GM12878 (cell line): ENCODE results near the gene TPSB2. TPM values are rescaled to one million over a fixed set of nuclear protein-coding genes. Genes with fewer than 3 reads are reported as not detected.

Experiments used
- ATAC-seq: fragments of 200-7000 bp; cut with Tn5 transposase; 3 replicates; pipeline ENCODE4 v1.9.1; 2020; ENCODE audit warnings: mild to moderate bottlenecking, moderate library complexity
- BruUV-seq: library from RNA; stranded (reverse); fragments of 400-500 nt; replicated peaks from 2 replicates; lab custom pipeline; 2021; lab: Mats Ljungman, UMichigan
- CTCF ChIA-PET: fragments of 300-600 bp; sonication (Branson Sonifier 250); formaldehyde crosslinking; extraction: SDS; loops from one replicate; lab custom pipeline; 2021; ENCODE audit warnings: inconsistent platforms; lab: Yijun Ruan, JAX
- POLR2A ChIA-PET: fragments of 350-600 bp; formaldehyde crosslinking; extraction: SDS; loops from one replicate; lab custom pipeline; 2021; ENCODE audit warnings: inconsistent platforms; lab: Charles Lee
- RAD21 ChIA-PET: fragments of 300-600 bp; sonication (Branson Sonifier 250); formaldehyde crosslinking; loops from one replicate; lab custom pipeline; 2023; ENCODE audit warnings: antibody characterized with exemption; ENCODE audit not compliant: unreplicated experiment; lab: Charles Lee
- SMC1A ChIA-PET: fragments of 300-600 bp; sonication (Branson Sonifier 250); formaldehyde crosslinking; loops from one replicate; lab custom pipeline; 2023; ENCODE audit not compliant: unreplicated experiment, uncharacterized antibody; lab: Charles Lee
- DNase-seq: peaks from one replicate; pipeline ENCODE4 v3.0.0-alpha.2; 2011; ENCODE audit warnings: low read depth, low spot score
- FAIRE-seq: peaks from 3 replicates; lab custom pipeline; 2011; peaks lifted over from hg19 to GRCh38; lab: Jason Lieb, UNC
- H2AFZ ChIP-seq: 2 replicates; pipeline ENCODE4 v1.6.0; 2011; ENCODE audit warnings: low read depth, low read length, control low read depth; ENCODE audit not compliant: control insufficient read depth
- H3K27ac ChIP-seq: 2 replicates; pipeline ENCODE4 v1.5.1; 2011; ENCODE audit warnings: control low read depth; ENCODE audit not compliant: control insufficient read depth, insufficient read depth
- H3K27me3 ChIP-seq, 2 experiments: replicated peaks in 1 of 2; 2 replicates each; pipeline versions ENCODE4 v1.6.0 to v1.6.1; 2011; ENCODE audit warnings: low read length in 1 of 2; ENCODE audit not compliant: control insufficient read depth in 2 of 2, insufficient read depth in 2 of 2
- H3K36me3 ChIP-seq, 2 experiments: 2 replicates each; pipeline ENCODE4 v1.5.1; 2011; ENCODE audit warnings: low read length in 1 of 2; ENCODE audit not compliant: control insufficient read depth in 2 of 2, insufficient read depth in 2 of 2
- H3K4me1 ChIP-seq: 2 replicates; pipeline ENCODE4 v1.6.1; 2011; ENCODE audit warnings: mild to moderate bottlenecking, low read length, moderate library complexity, mixed read lengths; ENCODE audit not compliant: control insufficient read depth, insufficient read depth
- H3K4me2 ChIP-seq: 2 replicates; pipeline ENCODE4 v1.6.0; 2011; ENCODE audit warnings: control low read depth; ENCODE audit not compliant: control insufficient read depth, insufficient read depth
- H3K4me3 ChIP-seq: fragments of 200-600 bp; sonication (generic); 2 replicates; pipeline ENCODE4 v1.5.1; 2016
- H3K79me2 ChIP-seq: 2 replicates; pipeline ENCODE4 v1.6.0; 2011; ENCODE audit warnings: low read length; ENCODE audit not compliant: control insufficient read depth, insufficient read depth
- H3K9ac ChIP-seq: 2 replicates; pipeline ENCODE4 v1.8.0; 2011; ENCODE audit warnings: low read length, control low read depth, mixed read lengths; ENCODE audit not compliant: control insufficient read depth, insufficient read depth
- H3K9me3 ChIP-seq: replicated peaks from 3 replicates; pipeline ENCODE4 v1.5.1; 2011; ENCODE audit warnings: mild to moderate bottlenecking, low read length; ENCODE audit not compliant: control insufficient read depth, insufficient read depth
- H4K20me1 ChIP-seq: 2 replicates; pipeline ENCODE4 v1.6.0; 2011; ENCODE audit not compliant: control insufficient read depth, insufficient read depth
- BMI1 ChIP-seq: fragments of 450-650 bp; IDR thresholded peaks from 2 replicates; pipeline ENCODE4 v1.6.1; 2016; ENCODE audit warnings: mild to moderate bottlenecking, moderate library complexity, borderline replicate concordance
- CHD1 ChIP-seq: IDR thresholded peaks from 2 replicates; pipeline ENCODE4 v1.6.1; 2012; ENCODE audit warnings: low read depth, low read length, improper control_type of control experiment
- EGR1 ChIP-seq, 2 experiments: IDR thresholded peaks; 1 replicate in 1 of 2; 2 replicates in 1 of 2; pipeline ENCODE4 v1.6.1; 2011 to 2012; ENCODE audit warnings: low read depth in 2 of 2, low read length in 2 of 2, borderline replicate concordance in 1 of 2, mild to moderate bottlenecking in 1 of 2, moderate library complexity in 1 of 2
- HDAC6 ChIP-seq: fragments of 200-600 bp; sonication (generic); IDR thresholded peaks from one replicate; pipeline ENCODE4 v1.8.0; 2017; ENCODE audit warnings: antibody characterized with exemption; ENCODE audit not compliant: unreplicated experiment
- MXI1 ChIP-seq: fragments of 150-350 bp; IDR thresholded peaks from 2 replicates; pipeline ENCODE4 v1.6.1; 2011; ENCODE audit warnings: low read depth, mild to moderate bottlenecking, inconsistent platforms, low read length, improper control_type of control experiment
- MYC ChIP-seq: IDR thresholded peaks from 2 replicates; pipeline ENCODE4 v1.6.1; 2011; ENCODE audit warnings: mild to moderate bottlenecking, low read length, moderate library complexity, inconsistent platforms; ENCODE audit not compliant: insufficient read depth, insufficient replicate concordance, insufficient read length, severe bottlenecking
- NFYA ChIP-seq: IDR thresholded peaks from 2 replicates; pipeline ENCODE4 v1.6.1; 2011; ENCODE audit warnings: low read depth, mild to moderate bottlenecking, low read length, improper control_type of control experiment, borderline replicate concordance
- PML ChIP-seq: IDR thresholded peaks from 2 replicates; pipeline ENCODE4 v1.6.1; 2012; ENCODE audit warnings: low read length, inconsistent platforms
- RUNX3 ChIP-seq: IDR thresholded peaks from 2 replicates; pipeline ENCODE4 v1.6.1; 2012; ENCODE audit warnings: low read length, inconsistent platforms
- SMC3 ChIP-seq: IDR thresholded peaks from 2 replicates; pipeline ENCODE4 v1.6.1; 2011; ENCODE audit warnings: low read length, improper control_type of control experiment, borderline replicate concordance
- TCF12 ChIP-seq: IDR thresholded peaks from 2 replicates; pipeline ENCODE4 v1.6.1; 2011; ENCODE audit warnings: low read depth, mild to moderate bottlenecking, low read length
- YBX1 ChIP-seq: fragments of 450-650 bp; IDR thresholded peaks from 2 replicates; pipeline ENCODE4 v1.6.1; 2016; ENCODE audit warnings: antibody characterized with exemption
- ZZZ3 ChIP-seq: IDR thresholded peaks from 2 replicates; pipeline ENCODE4 v1.6.1; 2011; ENCODE audit warnings: low read depth; ENCODE audit not compliant: control insufficient read depth, insufficient read length
- WGBS: methylation state at CpG from one replicate; pipeline ENCODE4 v1.1.6; 2016; ENCODE audit warnings: low lambda C conversion rate; ENCODE audit not compliant: insufficient replicate concordance, insufficient coverage; ENCODE audit errors: missing lambda C conversion rate; 5-methylcytosine and 5-hydroxymethylcytosine counted together
- in situ Hi-C: fragments of 300-500 bp; cut with MboI; formaldehyde crosslinking; loops from 9 replicates; pipeline ENCODE4 v1.14.3; 2018; ENCODE audit warnings: mixed read lengths
- intact Hi-C: fragments of 100-400 bp; cut with micrococcal nuclease; formaldehyde crosslinking; loops from one replicate; pipeline ENCODE4 v1.14.2; 2022; ENCODE audit not compliant: unreplicated experiment
- polyA plus RNA-seq, 11 experiments: library from polyadenylated mRNA; depleted of rRNA in 4 of 11; unstranded in 6 of 11; stranded (reverse) in 5 of 11; fragments of >200 nt; fragmentation: Nextera tagmentation in 4 of 11; fragmentation: Illumina TruSeq in 1 of 11; extraction: Ambion mirVana in 4 of 11; extraction: Trizol in 1 of 11; gene quantifications; 1 replicate in 1 of 11; 2 replicates in 10 of 11; pipeline versions ENCODE4 v1.2.1 to v1.2.3, GENCODE V29; 2011 to 2016; ENCODE audit warnings: inconsistent platforms in 2 of 11, missing spikeins in 2 of 11, low read depth in 1 of 11
- total RNA-seq, 4 experiments: library from RNA; depleted of rRNA in 3 of 4; stranded (reverse); fragments of >200 nt in 3 of 4; fragmentation: Illumina TruSeq in 1 of 4; extraction: Trizol in 1 of 4; gene quantifications; 2 replicates each; pipeline versions ENCODE4 v1.2.1 to v1.2.3, GENCODE V29; 2013 to 2021
- TF ChIP-seq, protein P1 (sequence below): fragments of 450-650 bp; IDR thresholded peaks from 2 replicates; pipeline ENCODE4 v1.6.1; 2017; ENCODE audit warnings: mild to moderate bottlenecking
- TF ChIP-seq, protein P2 (sequence below): fragments of 450-650 bp; IDR thresholded peaks from 2 replicates; pipeline ENCODE4 v1.6.1; 2017; ENCODE audit warnings: borderline replicate concordance
- TF ChIP-seq, protein P3 (sequence below): IDR thresholded peaks from 2 replicates; pipeline ENCODE4 v1.6.1; 2012; ENCODE audit warnings: low read depth, low read length, improper control_type of control experiment

The TPSB2 gene
- total and polyA plus RNA-seq, 10 of the 15 experiments (the other 5 are each of a cell fraction or from before 2014, with no cell fraction given): not detected

DNA sequence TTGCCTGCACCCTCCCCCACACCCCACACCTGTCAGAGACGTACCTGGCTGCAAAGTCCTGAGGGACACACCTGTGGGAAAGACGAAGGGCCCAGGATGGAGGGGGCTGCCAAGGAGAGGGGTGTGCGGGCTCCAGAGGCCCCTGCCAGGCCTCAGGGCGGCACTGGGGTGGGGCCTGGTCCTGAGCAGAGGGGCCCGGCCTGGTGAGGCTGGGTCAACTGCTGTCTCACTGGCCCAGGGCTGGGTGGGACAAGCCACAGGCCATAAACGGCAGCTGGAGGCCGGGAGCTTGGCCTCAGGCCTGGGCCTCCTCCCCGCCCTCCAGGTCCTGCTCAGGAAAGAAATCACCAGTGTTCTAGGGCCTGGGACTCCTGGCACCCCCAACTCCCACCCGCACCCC, 5.4 kb downstream of the TPSB2 start:
- intact Hi-C loops (no loop called here), in situ Hi-C loops (no loop called here)
- 5% methylated on average over 9 of the region's 9 CpGs for WGBS
- Histone ChIP-seq H3K4me3 (no peak overlapping the region), H3K9me3 (no peaks in the 10 kb centered on the region), H3K79me2 (no peaks in the 10 kb centered on the region), H3K27me3 (no peaks in the 10 kb centered on the region; a peak in 1 of 4 replicates), H3K9ac (no peak overlapping the region), H3K4me1 (no peaks in the 10 kb centered on the region), H3K36me3 (no peaks in the 10 kb centered on the region), H4K20me1 (no peaks in the 10 kb centered on the region), H3K27ac (no peak overlapping the region), H2AFZ (no peak overlapping the region), H3K4me2 (no peak overlapping the region)
- SMC1A ChIA-PET: no interaction called here
- DNase-seq: no peak
- no peak for FAIRE-seq
- POLR2A ChIA-PET: no interaction called here
- RAD21 ChIA-PET: no interaction called here
- CTCF ChIA-PET: no interaction called here
- BruUV-seq: no TSS peak
- no peak for ATAC-seq
- TF ChIP-seq, protein P1, sequence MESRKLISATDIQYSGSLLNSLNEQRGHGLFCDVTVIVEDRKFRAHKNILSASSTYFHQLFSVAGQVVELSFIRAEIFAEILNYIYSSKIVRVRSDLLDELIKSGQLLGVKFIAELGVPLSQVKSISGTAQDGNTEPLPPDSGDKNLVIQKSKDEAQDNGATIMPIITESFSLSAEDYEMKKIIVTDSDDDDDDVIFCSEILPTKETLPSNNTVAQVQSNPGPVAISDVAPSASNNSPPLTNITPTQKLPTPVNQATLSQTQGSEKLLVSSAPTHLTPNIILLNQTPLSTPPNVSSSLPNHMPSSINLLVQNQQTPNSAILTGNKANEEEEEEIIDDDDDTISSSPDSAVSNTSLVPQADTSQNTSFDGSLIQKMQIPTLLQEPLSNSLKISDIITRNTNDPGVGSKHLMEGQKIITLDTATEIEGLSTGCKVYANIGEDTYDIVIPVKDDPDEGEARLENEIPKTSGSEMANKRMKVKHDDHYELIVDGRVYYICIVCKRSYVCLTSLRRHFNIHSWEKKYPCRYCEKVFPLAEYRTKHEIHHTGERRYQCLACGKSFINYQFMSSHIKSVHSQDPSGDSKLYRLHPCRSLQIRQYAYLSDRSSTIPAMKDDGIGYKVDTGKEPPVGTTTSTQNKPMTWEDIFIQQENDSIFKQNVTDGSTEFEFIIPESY: no peak
- TF ChIP-seq MXI1 (no peak), HDAC6 (no peak), MYC (no peak), YBX1 (no peak), TCF12 (no peak), ZZZ3 (no peak), RUNX3 (no peak), PML (no peak), NFYA (no peak), EGR1 (IDR thresholded peaks at IDR 0.05; ENCODE audit: borderline replicate concordance in 1 of 2, low read depth in 2 of 2, low read length in 2 of 2) (no peak), SMC3 (no peak), CHD1 (no peak), BMI1 (no peak)
- TF ChIP-seq, protein P2, sequence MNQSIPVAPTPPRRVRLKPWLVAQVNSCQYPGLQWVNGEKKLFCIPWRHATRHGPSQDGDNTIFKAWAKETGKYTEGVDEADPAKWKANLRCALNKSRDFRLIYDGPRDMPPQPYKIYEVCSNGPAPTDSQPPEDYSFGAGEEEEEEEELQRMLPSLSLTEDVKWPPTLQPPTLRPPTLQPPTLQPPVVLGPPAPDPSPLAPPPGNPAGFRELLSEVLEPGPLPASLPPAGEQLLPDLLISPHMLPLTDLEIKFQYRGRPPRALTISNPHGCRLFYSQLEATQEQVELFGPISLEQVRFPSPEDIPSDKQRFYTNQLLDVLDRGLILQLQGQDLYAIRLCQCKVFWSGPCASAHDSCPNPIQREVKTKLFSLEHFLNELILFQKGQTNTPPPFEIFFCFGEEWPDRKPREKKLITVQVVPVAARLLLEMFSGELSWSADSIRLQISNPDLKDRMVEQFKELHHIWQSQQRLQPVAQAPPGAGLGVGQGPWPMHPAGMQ: no peak
- TF ChIP-seq, protein P3, sequence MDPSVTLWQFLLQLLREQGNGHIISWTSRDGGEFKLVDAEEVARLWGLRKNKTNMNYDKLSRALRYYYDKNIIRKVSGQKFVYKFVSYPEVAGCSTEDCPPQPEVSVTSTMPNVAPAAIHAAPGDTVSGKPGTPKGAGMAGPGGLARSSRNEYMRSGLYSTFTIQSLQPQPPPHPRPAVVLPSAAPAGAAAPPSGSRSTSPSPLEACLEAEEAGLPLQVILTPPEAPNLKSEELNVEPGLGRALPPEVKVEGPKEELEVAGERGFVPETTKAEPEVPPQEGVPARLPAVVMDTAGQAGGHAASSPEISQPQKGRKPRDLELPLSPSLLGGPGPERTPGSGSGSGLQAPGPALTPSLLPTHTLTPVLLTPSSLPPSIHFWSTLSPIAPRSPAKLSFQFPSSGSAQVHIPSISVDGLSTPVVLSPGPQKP: no peak
